Fibroblast of lung (primary cell): Measurements from ENCODE around the gene SLC28A3.

Experiments used
- EZH2 ChIP-seq: IDR thresholded peaks from 2 replicates; pipeline ENCODE4 v1.5.1; 2012; ENCODE audit warnings: low read length, control low read depth, mild to moderate bottlenecking; ENCODE audit errors: missing control alignments
- TF ChIP-seq, protein P1 (sequence below), 2 donors: IDR thresholded peaks in 1 of 2; conservative IDR thresholded peaks in 1 of 2; 1 replicate in 1 of 2; 2 replicates in 1 of 2; pipeline ENCODE4 v1.5.1; 2011 to 2012; ENCODE audit warnings: low read length in 2 of 2, control low read depth in 1 of 2, inconsistent platforms in 1 of 2, low read depth in 1 of 2, mild to moderate bottlenecking in 1 of 2

DNA sequence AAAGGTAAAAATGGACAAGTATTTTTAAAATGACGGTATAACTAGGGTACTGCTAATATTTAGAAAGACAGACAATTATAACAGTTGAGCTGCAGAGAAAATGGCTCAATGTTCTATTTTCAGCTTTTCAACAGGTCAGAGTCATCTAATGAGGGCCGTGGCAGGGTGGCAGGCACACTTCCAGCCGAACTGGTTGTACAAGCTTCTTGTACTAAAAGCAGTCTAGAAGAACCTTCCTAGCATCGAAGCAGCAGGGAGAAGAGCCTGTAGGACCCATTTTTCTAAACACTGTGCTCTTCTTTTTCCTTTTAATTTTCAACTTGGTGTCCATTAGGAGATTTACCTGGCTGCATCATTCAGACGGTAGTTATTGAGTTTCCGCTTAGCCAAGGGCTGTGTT lies 85.6 kb downstream of the SLC28A3 start:
- TF ChIP-seq, protein P1, sequence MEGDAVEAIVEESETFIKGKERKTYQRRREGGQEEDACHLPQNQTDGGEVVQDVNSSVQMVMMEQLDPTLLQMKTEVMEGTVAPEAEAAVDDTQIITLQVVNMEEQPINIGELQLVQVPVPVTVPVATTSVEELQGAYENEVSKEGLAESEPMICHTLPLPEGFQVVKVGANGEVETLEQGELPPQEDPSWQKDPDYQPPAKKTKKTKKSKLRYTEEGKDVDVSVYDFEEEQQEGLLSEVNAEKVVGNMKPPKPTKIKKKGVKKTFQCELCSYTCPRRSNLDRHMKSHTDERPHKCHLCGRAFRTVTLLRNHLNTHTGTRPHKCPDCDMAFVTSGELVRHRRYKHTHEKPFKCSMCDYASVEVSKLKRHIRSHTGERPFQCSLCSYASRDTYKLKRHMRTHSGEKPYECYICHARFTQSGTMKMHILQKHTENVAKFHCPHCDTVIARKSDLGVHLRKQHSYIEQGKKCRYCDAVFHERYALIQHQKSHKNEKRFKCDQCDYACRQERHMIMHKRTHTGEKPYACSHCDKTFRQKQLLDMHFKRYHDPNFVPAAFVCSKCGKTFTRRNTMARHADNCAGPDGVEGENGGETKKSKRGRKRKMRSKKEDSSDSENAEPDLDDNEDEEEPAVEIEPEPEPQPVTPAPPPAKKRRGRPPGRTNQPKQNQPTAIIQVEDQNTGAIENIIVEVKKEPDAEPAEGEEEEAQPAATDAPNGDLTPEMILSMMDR (conservative IDR thresholded peaks at IDR 0.05 in 1 of 2, IDR thresholded peaks at IDR 0.05 in 1 of 2; ENCODE audit: low read depth in 1 of 2, low read length in 2 of 2), result no peak
- TF ChIP-seq EZH2, result no peak
